ENCODE measurements around the gene ASB17. TPM values are rescaled to one million over a fixed set of nuclear protein-coding genes. Genes with fewer than 3 reads are reported as not detected.

Gene ASB17
- total and polyA plus RNA-seq, 5 experiments from 2014 or later, result not detected

- Mint-ChIP-seq H3K36me3 (peaks cover 0 to 4% (median 0%) of the 10 kb centered on the region in 3 donors), H3K4me3 (no peak overlapping the region), H3K27ac (no peak overlapping the region), H3K4me1 (no peaks in the 10 kb centered on the region), H3K27me3 (peaks cover 0 to 1% (median 0%) of the 10 kb centered on the region in 5 donors), H3K9me3 (peaks cover 0 to 9% (median 0%) of the 10 kb centered on the region in 9 donors)
- ATAC-seq (no peak), DNase-seq (no peak)
- POLR2A ChIA-PET, result no interaction called here
These were observed 4.8 kb upstream of the ASB17 start for GRCh38 chr1:75937034-75937433.

DNA sequence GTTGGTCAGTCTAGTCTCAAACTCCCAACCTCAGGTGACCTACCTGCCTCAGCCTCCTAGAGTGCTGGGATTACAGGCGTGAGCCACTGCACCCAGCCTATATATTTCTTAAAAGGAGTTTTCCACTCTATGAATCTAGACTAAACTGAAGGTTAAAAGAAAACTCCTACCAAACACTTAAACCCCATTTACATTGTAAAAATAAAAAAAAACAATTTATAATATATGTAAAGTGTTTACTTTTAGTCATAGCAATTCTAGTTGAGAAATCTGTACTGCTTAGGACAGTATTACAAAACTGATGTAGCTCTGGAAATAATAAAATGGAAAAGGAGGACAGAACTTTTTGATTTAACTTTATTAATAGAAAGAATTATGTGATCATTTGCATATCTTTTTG lies 9.5 kb downstream of the ASB17 start:
- Mint-ChIP-seq H3K27me3 (peaks cover 0 to 17% (median 4%) of the 10 kb centered on the region in 5 donors), H3K36me3 (peaks cover 0 to 5% (median 0%) of the 10 kb centered on the region in 3 donors), H3K4me1 (no peaks in the 10 kb centered on the region), H3K4me3 (no peak overlapping the region), H3K9me3 (no peaks in the 10 kb centered on the region), H3K27ac (no peak overlapping the region)
- POLR2A ChIA-PET, result no interaction called here
- ATAC-seq (no peak), DNase-seq (no peak)

DNA sequence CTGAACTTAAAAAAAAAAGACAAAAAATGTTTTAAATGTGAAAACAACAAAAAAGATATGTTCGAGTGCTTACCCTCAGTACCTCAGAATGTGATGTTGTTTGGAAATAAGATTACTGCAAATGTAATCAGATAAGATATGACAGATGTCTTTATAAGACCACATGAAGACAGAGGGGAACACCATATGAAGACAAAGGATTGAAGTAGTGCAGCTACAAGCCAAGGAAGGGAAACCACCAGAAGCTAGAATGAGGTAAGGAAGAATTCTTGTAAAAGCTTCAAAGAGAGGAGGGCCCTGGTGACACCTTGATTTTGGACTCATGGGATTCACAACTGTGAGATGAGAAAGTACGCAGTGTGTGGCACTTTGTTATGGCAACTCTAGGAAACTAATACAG lies 15.4 kb downstream of the ASB17 start:
- Mint-ChIP-seq H3K4me1 (no peaks in the 10 kb centered on the region), H3K9me3 (no peaks in the 10 kb centered on the region), H3K27me3 (peaks cover 1 to 13% (median 11%) of the 10 kb centered on the region in 5 donors), H3K36me3 (peaks cover 0 to 4% (median 0%) of the 10 kb centered on the region in 3 donors), H3K27ac (no peak overlapping the region), H3K4me3 (no peak overlapping the region)
- ATAC-seq (peak in 1 of 2 donors; percentile 20), DNase-seq (peak in 1 of 10 donors; percentile 0)
- POLR2A ChIA-PET, result no interaction called here

DNA sequence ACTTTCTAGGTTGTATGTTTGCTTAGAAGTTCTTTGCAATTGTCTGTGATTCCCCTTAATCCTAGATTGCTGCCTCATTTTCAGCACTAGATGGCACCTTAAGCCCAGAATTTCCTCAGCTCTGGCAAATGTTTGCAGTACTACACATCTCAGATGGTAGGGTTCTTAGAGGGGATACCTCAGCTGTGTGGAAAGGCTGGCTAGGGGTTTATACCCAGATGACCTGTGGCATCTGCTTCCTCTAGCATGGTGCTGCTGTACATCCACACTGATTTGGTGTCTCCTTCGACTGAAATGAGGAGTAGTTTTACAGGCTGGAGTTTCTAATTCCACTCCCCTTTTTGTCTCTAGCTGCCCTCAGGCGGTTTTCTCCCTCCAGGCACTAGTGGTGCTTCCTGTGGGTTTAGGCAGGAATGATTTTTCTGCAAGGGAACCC lies 23.5 kb downstream of the ASB17 start:
- no peaks in the 10 kb centered on the region for H3K4me1 Mint-ChIP-seq
- no peak overlapping the region for H3K4me3 Mint-ChIP-seq
- H3K9me3 Mint-ChIP-seq, result peaks cover 0 to 32% (median 10%) of the 10 kb centered on the region in 9 donors
- no peak for DNase-seq
- peaks cover 0 to 21% (median 2%) of the 10 kb centered on the region in 5 donors for H3K27me3 Mint-ChIP-seq
- no peak for ATAC-seq
- H3K36me3 Mint-ChIP-seq, result peaks cover 0 to 30% (median 17%) of the 10 kb centered on the region in 3 donors
- no peak overlapping the region for H3K27ac Mint-ChIP-seq
- POLR2A ChIA-PET, result no interaction called here

GRCh38 chr1:75901371-75901770 lies 30.8 kb downstream of the ASB17 start:
- Mint-ChIP-seq H3K27me3 (peaks cover 0 to 3% (median 2%) of the 10 kb centered on the region in 5 donors), H3K9me3 (peaks cover 0 to 4% (median 0%) of the 10 kb centered on the region in 9 donors), H3K4me1 (no peaks in the 10 kb centered on the region), H3K4me3 (no peak overlapping the region), H3K27ac (no peak overlapping the region), H3K36me3 (no peaks in the 10 kb centered on the region)
- DNase-seq (no peak), ATAC-seq (no peak)
- POLR2A ChIA-PET, result no interaction called here

- no peak overlapping the region for H3K27ac Mint-ChIP-seq
- H3K36me3 Mint-ChIP-seq, result no peaks in the 10 kb centered on the region
- H3K4me1 Mint-ChIP-seq, result no peaks in the 10 kb centered on the region
- DNase-seq (no peak), ATAC-seq (no peak)
- H3K27me3 Mint-ChIP-seq, result no peaks in the 10 kb centered on the region
- POLR2A ChIA-PET, result no interaction called here
- no peak overlapping the region for H3K4me3 Mint-ChIP-seq
- H3K9me3 Mint-ChIP-seq, result peaks cover 0 to 5% (median 0%) of the 10 kb centered on the region in 9 donors
These were observed 47.8 kb downstream of the ASB17 start for GRCh38 chr1:75884437-75884836.

DNA sequence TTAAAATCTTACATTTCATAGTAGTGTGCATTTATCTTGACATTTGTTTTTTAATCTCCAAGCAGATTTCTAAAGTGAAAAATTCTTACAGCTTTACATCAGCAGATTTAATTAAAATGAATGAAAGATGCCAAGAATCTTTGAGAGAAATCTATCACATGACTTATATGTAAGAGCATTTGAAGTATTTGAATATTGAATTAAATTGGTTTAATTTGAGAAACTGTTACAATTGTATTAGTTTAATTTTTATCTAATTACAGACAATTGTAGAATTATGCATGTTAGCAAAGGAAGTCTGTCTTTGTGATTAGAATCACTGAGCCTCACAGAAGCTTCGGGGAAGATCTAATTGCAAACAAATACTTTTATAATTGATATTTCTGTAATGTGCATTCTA lies 52.2 kb downstream of the ASB17 start:
- H3K9me3 Mint-ChIP-seq, result no peaks in the 10 kb centered on the region
- no peak overlapping the region for H3K4me3 Mint-ChIP-seq
- H3K4me1 Mint-ChIP-seq, result no peaks in the 10 kb centered on the region
- ATAC-seq, result no peak
- no peak for DNase-seq
- no peaks in the 10 kb centered on the region for H3K36me3 Mint-ChIP-seq
- peaks cover 0 to 4% (median 0%) of the 10 kb centered on the region in 5 donors for H3K27me3 Mint-ChIP-seq
- no peak overlapping the region for H3K27ac Mint-ChIP-seq
- POLR2A ChIA-PET, result no interaction called here

DNA sequence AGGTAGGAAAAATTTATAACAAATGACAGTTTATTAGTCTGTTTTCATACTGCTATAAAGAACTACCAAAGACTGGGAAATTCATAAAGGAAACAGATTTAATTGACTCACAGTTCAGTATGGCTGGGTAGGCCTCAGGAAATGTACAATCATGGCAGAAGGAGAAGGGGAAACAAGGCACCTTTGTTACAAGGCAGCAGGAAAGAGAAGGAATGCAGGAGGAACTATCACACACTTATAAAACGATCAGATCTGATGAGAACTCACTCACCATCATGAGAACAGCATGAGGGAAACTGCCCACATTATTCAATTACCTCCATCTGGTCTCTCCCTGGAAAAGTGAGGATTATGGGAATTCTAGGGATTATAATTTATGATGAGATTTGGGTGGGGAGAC lies 61.3 kb downstream of the ASB17 start:
- H3K27ac Mint-ChIP-seq, result no peak overlapping the region
- DNase-seq (no peak), ATAC-seq (no peak)
- no peak overlapping the region for H3K4me3 Mint-ChIP-seq
- POLR2A ChIA-PET, result no interaction called here
- H3K9me3 Mint-ChIP-seq, result peaks cover 0 to 8% (median 2%) of the 10 kb centered on the region in 9 donors
- peaks cover 0 to 11% (median 2%) of the 10 kb centered on the region in 5 donors for H3K27me3 Mint-ChIP-seq
- H3K36me3 Mint-ChIP-seq, result peaks cover 0 to 11% (median 7%) of the 10 kb centered on the region in 3 donors
- H3K4me1 Mint-ChIP-seq, result no peaks in the 10 kb centered on the region

Other genes starting within 250 kb of the ASB17 start
- gene ACADM, start 207.7 kb downstream of the ASB17 start, total RNA-seq, result 10 to 100 TPM; 29.7 to 33.1 TPM
- 10 to 100 TPM; 60.4 to 64.6 (median 63.2) TPM for gene ACADM, start 207.7 kb downstream of the ASB17 start, polyA plus RNA-seq
- gene RABGGTB, start 146.1 kb downstream of the ASB17 start, total RNA-seq, result 100 to 1,000 TPM; 127 to 133 TPM
- gene RABGGTB, start 146.1 kb downstream of the ASB17 start, polyA plus RNA-seq, result 1 to 10 TPM; 6.9 to 9.1 (median 8.2) TPM
- 1 to 10 TPM in 1 of 2 experiments, under 1 TPM in 1; 0.86 to 1.0 TPM for gene MSH4, start 135.5 kb downstream of the ASB17 start, total RNA-seq
- gene MSH4, start 135.5 kb downstream of the ASB17 start, polyA plus RNA-seq, result not detected
- gene ST6GALNAC3, start 142.3 kb upstream of the ASB17 start, total RNA-seq, result 1 to 10 TPM; 3.2 to 3.6 TPM
- 1 to 10 TPM in 1 of 3 donors, under 1 TPM in 2; 0.38 to 2.1 (median 0.62) TPM for gene ST6GALNAC3, start 142.3 kb upstream of the ASB17 start, polyA plus RNA-seq